Endometrium (tissue), 2 donors: ENCODE measurements around the gene SHQ1.
"Not testable (repeated sequence)": the region's sequence is repeated elsewhere in the genome, so short reads cannot be mapped to it uniquely, and the experiment has no call there.

Experiments
- FAIRE-seq: peaks from 2 replicates; lab custom pipeline; 2012; peaks lifted over from hg19 to GRCh38; lab: Jason Lieb, UNC
- donor health status: control.
- donor health status: control.

Gene SHQ1

DNA sequence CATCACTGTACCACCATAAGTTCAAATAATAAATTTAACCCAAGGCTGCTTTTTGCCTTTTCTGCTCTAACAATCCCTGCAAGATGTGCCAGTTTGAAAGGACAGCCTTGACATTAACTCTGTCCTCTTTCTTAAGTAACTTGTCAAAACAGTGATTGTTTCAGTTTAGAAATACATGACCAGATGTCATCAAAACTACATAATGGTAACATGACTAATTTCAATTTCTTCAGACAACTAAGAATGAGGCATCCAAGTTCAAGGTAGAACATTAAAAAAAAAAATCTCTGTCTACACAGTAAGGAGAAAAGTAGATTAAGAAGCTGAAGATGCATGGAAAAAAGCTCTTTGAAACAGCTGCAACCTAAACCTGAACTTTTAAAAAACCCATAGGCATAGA is 47.4 kb downstream of the SHQ1 start:
- no peak for FAIRE-seq

- FAIRE-seq: no peak
Measured at GRCh38 chr3:72798552-72799195, 49.6 kb downstream of the SHQ1 start.

DNA sequence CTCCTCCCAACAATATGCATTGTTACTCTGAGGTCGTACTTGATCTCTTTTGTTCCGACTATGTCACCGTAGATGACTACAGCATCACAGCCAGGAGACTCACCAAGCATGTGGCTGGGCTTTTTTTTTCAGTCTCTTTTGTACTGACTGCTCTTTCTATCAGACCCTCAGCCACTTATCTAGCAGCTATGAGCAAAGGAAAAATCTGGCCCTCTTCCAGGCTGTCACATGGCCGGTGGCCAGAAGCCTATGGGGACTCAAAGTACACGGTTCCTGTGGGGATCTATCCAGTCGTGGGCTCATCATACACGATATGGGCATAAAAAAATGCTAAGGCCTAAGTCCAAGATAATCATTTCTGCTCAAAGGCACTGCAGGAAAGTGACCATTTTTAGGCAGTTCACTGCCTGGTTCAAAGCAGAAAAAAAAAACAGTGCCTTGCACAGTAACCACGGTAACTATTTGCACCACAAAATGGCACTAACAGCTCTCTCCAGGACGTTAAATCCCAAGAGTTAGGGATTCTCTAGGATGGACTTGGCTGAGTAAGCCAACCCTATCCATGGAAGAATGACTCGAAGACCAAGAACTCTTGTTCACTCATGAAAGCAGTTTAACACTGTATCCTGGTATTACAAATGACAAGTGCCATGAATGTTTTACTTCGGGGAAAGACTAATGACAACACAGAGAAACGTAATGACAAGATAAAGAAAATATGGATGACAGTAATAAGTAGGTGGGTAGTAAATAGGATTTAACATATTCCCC is 50.3 kb downstream of the SHQ1 start:
- FAIRE-seq: no peak

- no peak for FAIRE-seq
Measured at GRCh38 chr3:72794079-72794478, 54.2 kb downstream of the SHQ1 start.

- FAIRE-seq: no peak
Measured at GRCh38 chr3:72791161-72791560, 57.1 kb downstream of the SHQ1 start.

- no peak for FAIRE-seq
Measured at GRCh38 chr3:72789786-72790185, 58.5 kb downstream of the SHQ1 start.

GRCh38 chr3:72788232-72788631 is 60.0 kb downstream of the SHQ1 start:
- FAIRE-seq: not testable (repeated sequence)

DNA sequence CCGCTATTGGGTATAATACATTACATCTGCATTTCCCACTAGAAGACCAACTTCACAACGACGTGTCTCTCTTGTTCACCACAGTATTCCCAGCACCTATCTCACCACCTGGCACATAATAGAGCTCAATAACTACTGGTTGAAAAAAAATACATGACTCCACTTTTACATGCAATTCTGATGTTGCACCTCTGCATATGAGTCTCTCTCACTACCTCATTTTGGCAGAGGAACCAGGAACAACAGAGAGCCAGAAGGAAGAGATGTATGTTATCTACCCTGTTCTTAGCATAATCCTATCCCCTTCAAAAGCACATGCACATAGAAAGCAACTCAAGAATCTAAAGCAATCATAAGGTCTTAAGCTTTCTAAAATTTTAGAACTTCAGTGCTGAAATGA is 61.6 kb downstream of the SHQ1 start:
- FAIRE-seq: no peak

DNA sequence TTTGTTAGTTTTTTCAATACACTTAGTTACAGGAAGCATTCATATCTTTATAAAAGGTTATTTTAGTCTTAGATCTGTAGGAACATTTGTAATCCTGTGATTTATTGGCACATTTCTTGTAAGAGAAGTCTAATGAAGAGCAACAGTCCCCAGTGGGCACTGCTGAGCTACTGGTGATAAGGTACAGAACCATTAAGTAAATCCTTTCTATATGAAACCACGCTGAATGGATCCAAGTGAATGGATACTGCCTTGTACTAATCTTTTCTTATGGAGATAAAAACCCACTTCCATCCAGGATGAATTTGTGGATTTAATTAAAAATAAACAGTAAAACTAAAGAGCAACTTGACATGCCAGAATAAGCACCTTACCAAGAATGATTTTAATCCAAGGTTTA is 64.0 kb downstream of the SHQ1 start:
- no peak for FAIRE-seq

GRCh38 chr3:72782521-72782920 is 65.7 kb downstream of the SHQ1 start:
- no peak for FAIRE-seq

- no peak for FAIRE-seq
Measured at GRCh38 chr3:72769758-72770540, 78.3 kb downstream of the SHQ1 start.

GRCh38 chr3:72768936-72769335 is 79.3 kb downstream of the SHQ1 start:
- no peak for FAIRE-seq

DNA sequence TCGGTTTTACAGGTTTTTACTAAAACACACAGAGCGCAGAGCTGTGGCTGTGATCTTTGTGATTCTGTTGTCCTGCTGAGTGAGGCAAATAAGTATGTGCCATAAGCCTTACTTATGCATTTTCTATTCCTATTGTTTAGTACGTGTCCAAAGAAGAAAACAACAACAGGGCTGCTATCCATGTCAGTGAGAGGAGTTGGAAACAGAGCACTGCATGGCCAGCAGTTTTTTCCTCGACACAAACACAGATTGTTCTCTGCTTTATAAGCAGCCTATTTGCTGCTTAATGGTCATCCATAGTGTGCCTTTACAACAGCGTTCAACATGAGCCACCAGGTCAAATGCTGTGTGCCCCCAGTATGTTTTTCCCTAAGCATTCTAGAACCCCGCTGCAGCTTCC is 79.8 kb downstream of the SHQ1 start:
- no peak for FAIRE-seq

GRCh38 chr3:72768006-72768441 is 80.2 kb downstream of the SHQ1 start:
- FAIRE-seq: no peak

- FAIRE-seq: no peak
Measured at GRCh38 chr3:72766866-72767265, 81.4 kb downstream of the SHQ1 start.

DNA sequence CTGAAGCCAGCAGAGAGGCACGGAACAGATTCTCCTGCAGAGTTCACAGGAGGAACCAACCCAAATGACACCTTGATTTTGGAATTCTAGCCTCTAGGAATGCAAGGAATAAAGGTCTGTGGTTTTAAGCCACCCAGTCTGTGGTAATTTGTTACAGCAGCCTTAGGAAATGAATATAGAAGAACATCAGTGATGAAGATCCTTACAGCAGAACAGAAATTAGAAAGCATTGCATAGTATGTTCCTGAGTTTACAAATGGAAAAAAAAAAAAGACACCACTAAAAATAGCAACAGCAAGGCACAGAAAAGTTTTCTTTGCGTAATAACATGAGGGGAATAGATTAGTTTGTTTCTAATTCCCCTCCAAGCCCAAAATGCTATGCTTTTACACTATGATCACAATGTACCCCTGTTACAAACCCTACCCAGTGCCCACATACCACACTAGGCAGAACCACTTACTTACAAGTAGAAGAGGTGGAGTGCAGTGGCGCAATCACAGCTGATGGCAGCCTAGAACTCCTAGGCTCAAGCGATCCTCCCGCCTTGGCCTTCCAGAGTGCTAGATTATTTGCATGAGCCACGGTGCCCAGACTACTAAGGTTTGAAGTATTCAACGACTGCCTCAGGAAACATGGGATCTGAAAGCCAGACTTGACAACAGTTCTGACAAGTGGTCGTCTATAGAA is 84.3 kb downstream of the SHQ1 start:
- no peak for FAIRE-seq

DNA sequence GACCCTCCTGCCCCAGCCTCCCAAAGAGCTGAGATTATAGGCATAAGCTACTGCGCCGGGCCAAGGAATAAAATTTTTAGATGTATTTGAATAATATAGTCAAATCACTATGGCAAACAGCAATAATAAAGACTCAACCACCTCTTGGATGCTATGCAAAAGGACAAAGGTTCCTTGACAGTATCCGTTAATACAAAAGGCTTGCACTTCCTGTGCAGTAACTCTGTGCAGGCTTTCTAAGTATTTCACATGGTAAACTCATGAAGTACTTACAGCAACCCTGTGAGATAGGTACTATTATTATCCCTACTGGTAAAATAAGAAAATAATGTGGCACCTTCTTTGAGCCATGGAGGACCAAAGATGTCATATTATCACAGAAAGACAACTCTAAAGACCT is 86.8 kb downstream of the SHQ1 start:
- FAIRE-seq: no peak

- no peak for FAIRE-seq
Measured at GRCh38 chr3:72760225-72760624, 88.0 kb downstream of the SHQ1 start.

GRCh38 chr3:72756900-72757299 is 91.3 kb downstream of the SHQ1 start:
- FAIRE-seq: no peak

GRCh38 chr3:72754582-72754981 is 93.7 kb downstream of the SHQ1 start:
- no peak for FAIRE-seq

DNA sequence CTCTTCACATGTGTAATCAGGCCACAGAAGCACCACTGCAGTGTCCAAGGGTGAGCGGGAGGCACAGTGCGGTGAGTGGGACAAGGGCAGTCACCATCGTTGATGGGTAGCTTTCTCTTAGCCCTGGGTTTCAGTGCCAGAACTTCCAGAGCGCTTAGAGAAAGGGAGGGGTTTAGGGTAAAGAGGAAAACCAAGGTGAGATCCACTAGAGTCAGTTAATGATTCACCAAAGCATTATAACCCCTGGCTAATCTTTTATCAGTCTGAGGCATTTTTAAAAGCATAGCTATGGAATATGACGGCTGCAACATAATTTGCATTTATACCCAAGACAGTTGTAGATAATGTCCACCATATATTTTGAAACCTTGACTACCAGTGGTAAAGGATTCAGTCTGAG is 94.8 kb downstream of the SHQ1 start:
- FAIRE-seq: no peak

DNA sequence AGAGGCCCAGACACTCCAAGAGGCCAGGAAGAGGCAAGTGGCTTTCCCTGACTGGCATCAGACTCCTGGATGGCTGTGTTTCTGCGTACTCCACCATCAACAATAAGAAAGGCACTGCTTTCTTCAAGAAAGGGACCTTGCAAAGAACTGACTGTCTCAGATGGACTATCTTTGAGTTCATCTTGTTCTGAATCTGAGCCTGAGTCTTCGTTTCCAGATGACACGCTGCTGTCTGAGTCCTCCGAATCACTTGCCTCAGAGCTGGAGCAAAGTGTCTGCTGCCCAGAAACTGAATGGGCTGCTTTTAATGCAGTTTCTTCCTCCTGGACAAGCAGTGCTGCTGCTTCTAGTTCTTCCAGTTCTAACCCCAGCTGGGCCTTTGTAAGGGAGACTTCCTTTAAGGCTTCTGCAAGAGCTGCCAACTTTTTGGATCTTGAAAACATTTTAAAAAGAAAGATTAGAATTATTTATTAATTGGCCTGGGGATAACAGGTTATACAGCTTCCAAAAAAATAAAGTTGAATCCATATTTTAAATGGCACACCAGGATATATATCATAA is 97.8 kb downstream of the SHQ1 start:
- no peak for FAIRE-seq
